NCI-H226 (cell line): Measurements from ENCODE around the gene FNBP1L.

Experiments used
- DNase-seq: peaks from one replicate; pipeline ENCODE4 v3.0.0-alpha.2; 2015

The FNBP1L gene

GRCh38 chr1:93595743-93596142 lies 147.8 kb downstream of the FNBP1L start:
- DNase-seq, result no peak

- no peak for DNase-seq
These were observed 148.6 kb downstream of the FNBP1L start for GRCh38 chr1:93596329-93597089.

GRCh38 chr1:93597709-93598108 lies 149.8 kb downstream of the FNBP1L start:
- no peak for DNase-seq

- no peak for DNase-seq
These were observed 150.5 kb downstream of the FNBP1L start for GRCh38 chr1:93598396-93598795.

- DNase-seq, result no peak
These were observed 151.0 kb downstream of the FNBP1L start for GRCh38 chr1:93598861-93599439.

GRCh38 chr1:93599479-93599878 lies 151.6 kb downstream of the FNBP1L start:
- DNase-seq, result no peak

GRCh38 chr1:93600663-93601062 lies 152.7 kb downstream of the FNBP1L start:
- no peak for DNase-seq

- DNase-seq, result no peak
These were observed 153.8 kb downstream of the FNBP1L start for GRCh38 chr1:93601686-93602085.

- no peak for DNase-seq
These were observed 154.2 kb downstream of the FNBP1L start for GRCh38 chr1:93602101-93602500.

- no peak for DNase-seq
These were observed 155.2 kb downstream of the FNBP1L start for GRCh38 chr1:93603106-93603505.

GRCh38 chr1:93603601-93604000 lies 155.7 kb downstream of the FNBP1L start:
- DNase-seq, result no peak
